ENCODE measurements around the gene CNBP. TPM values are rescaled to one million over a fixed set of nuclear protein-coding genes. Genes with fewer than 3 reads are reported as not detected.

CNBP gene
- total RNA-seq, 5 donors from 2014 or later (not counting 1 experiment from before 2014, with no cell fraction given): 280 to 382 (median 356) TPM

DNA sequence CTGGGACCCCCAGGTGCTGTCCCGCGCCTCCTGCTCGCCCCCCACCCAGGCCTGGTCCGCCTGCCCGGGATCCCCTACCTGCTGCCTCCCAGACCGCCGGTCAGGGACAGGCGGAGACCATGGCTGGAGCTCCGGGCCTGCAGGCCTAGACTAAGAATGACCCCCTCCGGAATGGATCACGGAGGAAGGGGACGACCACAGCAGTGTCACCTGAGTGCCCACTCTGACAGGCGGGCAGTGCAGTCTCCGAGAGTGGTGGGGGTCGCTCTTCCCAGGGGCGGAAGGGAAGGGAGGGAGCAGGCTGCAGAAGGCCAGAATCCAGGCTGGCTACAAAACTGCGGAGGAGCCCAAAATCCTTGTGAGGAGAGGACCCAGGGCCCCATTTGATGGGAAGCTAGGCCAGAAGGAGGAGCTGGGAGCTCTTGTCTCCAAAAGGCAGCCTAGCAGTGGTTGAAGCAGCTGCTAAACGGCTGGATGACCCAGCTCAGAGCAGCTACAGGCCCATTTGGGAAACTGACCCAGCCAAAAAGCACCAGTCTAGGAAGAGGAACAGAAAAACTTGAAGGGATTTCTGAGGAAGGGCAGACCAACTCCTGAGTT lies 61.2 kb downstream of the CNBP start:
- ATAC-seq (replicated peaks in 1 of 4) (no peak), DNase-seq (peak in 2 of 35 experiments; percentile 15 to 42)
- Mint-ChIP-seq H3K27ac (peak overlapping the region; percentile 81), H3K36me3 (peaks cover 11% of the 10 kb centered on the region), H3K4me1 (peaks cover 23 to 47% (median 41%) of the 10 kb centered on the region in 3 donors), H3K4me3 (peak overlapping the region; percentile 67 to 83 (median 79)), H3K9me3 (no peaks in the 10 kb centered on the region), H3K27me3 (no peaks in the 10 kb centered on the region)
- Histone ChIP-seq H3K36me3 (ENCODE audit: control insufficient read depth in 2 of 2, extremely low read depth in 1 of 2, insufficient read depth in 1 of 2, low read length in 1 of 2) (peaks cover 2 to 9% of the 10 kb centered on the region in 2 donors), H3K4me1 (ENCODE audit: control insufficient read depth in 1 of 2, extremely low read depth in 1 of 2, insufficient read depth in 2 of 2, low read length in 2 of 2) (peaks cover 13 to 51% of the 10 kb centered on the region in 2 experiments), H3K27ac (ENCODE audit: low read length) (peak overlapping the region; percentile 68), H3K4me3 (ENCODE audit: control insufficient read depth in 1 of 2, extremely low read depth in 1 of 2, low read length in 1 of 2) (no peak overlapping the region), H3K27me3 (replicated peaks in 1 of 2; ENCODE audit: control insufficient read depth in 2 of 2, extremely low read depth in 1 of 2, insufficient read depth in 2 of 2, low read length in 1 of 2) (no peaks in the 10 kb centered on the region), H3K9me3 (no peaks in the 10 kb centered on the region)
- POLR2A ChIA-PET: interaction anchor here (0.5 to 1.4 kb wide), 7 partner anchors 21 to 302 kb away, joined by 3 to 8 read pairs (median 3); partner anchors contain the start of gene CFAP92 (in 1 of the 2)
- 91% methylated on average over 15 of the region's 18 CpGs for WGBS (ENCODE audit: insufficient coverage)
- CTCF ChIA-PET: interaction anchor here (0.5 to 1.2 kb wide), 6 partner anchors 60 to 124 kb away, joined by 3 to 10 read pairs (median 4); no protein-coding TSS in a partner anchor

DNA sequence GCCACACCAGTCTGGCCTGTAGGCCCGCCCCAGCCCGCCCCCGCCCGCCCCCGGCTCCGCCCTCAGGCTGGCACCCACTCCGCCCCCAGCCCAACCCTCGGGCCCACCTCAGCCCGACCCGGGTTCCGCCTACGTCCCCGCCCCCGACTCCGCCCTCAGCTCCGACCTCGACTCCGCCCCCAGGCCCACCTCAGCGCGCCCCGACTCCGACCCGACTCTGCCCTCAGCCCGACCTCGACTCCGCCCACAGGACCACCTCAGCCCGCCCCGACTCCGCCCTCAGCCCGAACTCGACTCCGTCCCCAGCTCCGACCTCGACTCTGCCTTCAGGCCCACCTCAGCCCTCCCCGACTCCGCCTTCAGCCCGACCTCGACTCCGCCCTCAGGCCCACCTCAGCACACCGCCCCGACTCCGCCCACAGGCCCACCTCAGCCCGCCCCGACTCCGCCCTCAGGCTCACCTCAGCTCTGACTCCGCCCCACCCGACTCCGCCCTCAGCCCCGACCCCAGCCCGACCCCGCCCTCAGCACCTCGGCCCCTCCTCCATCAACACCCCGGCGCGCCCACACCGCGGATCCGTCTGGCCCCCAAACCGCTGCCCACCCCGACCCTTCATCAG lies 61.8 kb downstream of the CNBP start, which contains the start of gene RAB43:
RAB43 (minus strand) TSS at position 13 of the 620 bp plus-strand sequence. CDS start 315 bp downstream, outside the sequence.
- peaks cover 29 to 52% (median 47%) of the 10 kb centered on the region in 3 donors for H3K4me1 Mint-ChIP-seq

DNA sequence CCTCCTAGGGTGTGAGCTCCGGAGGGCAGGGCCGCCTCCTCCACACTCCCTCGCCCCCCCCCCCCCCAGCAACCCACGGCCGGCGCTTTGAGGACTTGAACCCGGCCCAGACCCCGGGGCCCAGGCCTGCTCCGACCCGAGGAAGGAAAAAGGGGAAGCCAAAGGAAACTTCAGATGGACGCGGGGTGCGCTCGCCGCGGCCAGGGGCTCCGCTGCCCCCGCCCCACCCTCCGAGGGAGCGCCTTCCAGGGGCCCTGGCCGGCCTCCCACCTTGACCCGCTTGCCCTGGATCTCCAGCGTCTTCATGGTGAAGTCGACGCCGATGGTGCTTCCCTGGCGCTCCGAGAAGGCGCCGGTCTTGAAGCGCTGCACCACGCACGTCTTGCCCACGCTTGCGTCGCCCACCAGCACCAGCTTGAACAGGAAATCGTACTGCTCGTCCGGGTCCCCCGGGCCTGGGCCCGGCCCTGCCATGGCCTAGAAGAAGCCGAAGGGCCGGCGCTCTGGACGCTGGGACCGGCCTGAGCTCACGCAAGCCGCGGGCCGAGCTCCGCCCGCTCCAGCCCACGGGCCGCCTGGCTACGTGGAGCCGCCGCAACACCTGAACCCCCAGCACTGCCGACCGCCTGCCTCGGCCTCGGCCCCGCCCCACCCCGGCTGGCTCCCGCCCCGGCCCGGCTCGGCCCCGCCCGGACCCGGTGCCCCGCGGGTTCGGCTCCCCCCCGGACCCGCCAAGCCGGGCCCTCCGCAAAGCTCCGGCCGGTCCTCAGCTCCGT lies 62.5 kb downstream of the CNBP start:
- Mint-ChIP-seq H3K36me3 (peaks cover 20% of the 10 kb centered on the region), H3K4me1 (peaks cover 35 to 54% (median 52%) of the 10 kb centered on the region in 3 donors), H3K4me3 (peak overlapping the region; percentile 83 to 93 (median 90)), H3K27ac (peak overlapping the region; percentile 98 to 99), H3K9me3 (no peaks in the 10 kb centered on the region), H3K27me3 (no peaks in the 10 kb centered on the region)
- POLR2A ChIA-PET: interaction anchor here (0.6 to 1.1 kb wide), 6 partner anchors 63 to 455 kb away, joined by 3 to 4 read pairs (median 3); partner anchors contain the start of gene CNBP (in 1 of the 2)
- H3K27ac ChIP-seq (ENCODE audit: low read length): peak overlapping the region; percentile 75
- WGBS (ENCODE audit: insufficient coverage): 0% methylated on average over 50 of the region's 80 CpGs
- CTCF ChIA-PET: interaction anchor here (0.6 to 2.0 kb wide), 15 partner anchors 40 to 370 kb away, joined by 3 to 11 read pairs (median 4); partner anchors contain the start of gene ISY1 (in 1 of the 2)
- H3K27me3 ChIP-seq (replicated peaks in 1 of 2; ENCODE audit: control insufficient read depth in 2 of 2, extremely low read depth in 1 of 2, insufficient read depth in 2 of 2, low read length in 1 of 2): no peaks in the 10 kb centered on the region
- H3K4me3 ChIP-seq (ENCODE audit: control insufficient read depth in 1 of 2, extremely low read depth in 1 of 2, low read length in 1 of 2): peak overlapping the region; percentile 97 to 98
- peaks cover 25 to 63% of the 10 kb centered on the region in 2 experiments for H3K4me1 ChIP-seq (ENCODE audit: control insufficient read depth in 1 of 2, extremely low read depth in 1 of 2, insufficient read depth in 2 of 2, low read length in 2 of 2)
- ATAC-seq (replicated peaks in 1 of 4) (peak; percentile 14 to 45 (median 30)), DNase-seq (peak in 29 of 35 experiments; percentile 33 to 64 (median 44))
- H3K36me3 ChIP-seq (ENCODE audit: control insufficient read depth in 2 of 2, extremely low read depth in 1 of 2, insufficient read depth in 1 of 2, low read length in 1 of 2): peaks cover 4 to 12% of the 10 kb centered on the region in 2 donors
- no peaks in the 10 kb centered on the region for H3K9me3 ChIP-seq

More for the DNA sequence above, 61.8 kb downstream of the CNBP start, which contains the start of gene RAB43:
- ChIA-PET CTCF (interaction anchor here (0.5 to 1.2 kb wide), 10 partner anchors 52 to 370 kb away, joined by 3 to 10 read pairs (median 3); no protein-coding TSS in a partner anchor), POLR2A (interaction anchor here (0.6 to 1.4 kb wide), 8 partner anchors 20 to 454 kb away, joined by 3 to 8 read pairs (median 4); partner anchors contain the start of gene CFAP92 (in 1 of the 2))
- H3K4me3 Mint-ChIP-seq: peak within 1 kb of the TSS; percentile 83 to 93 (median 90)
- Histone ChIP-seq H3K27me3 (replicated peaks in 1 of 2; ENCODE audit: control insufficient read depth in 2 of 2, extremely low read depth in 1 of 2, insufficient read depth in 2 of 2, low read length in 1 of 2) (no peaks in the 10 kb centered on the region), H3K36me3 (ENCODE audit: control insufficient read depth in 2 of 2, extremely low read depth in 1 of 2, insufficient read depth in 1 of 2, low read length in 1 of 2) (peaks cover 4 to 12% of the 10 kb centered on the region in 2 donors), H3K4me1 (ENCODE audit: control insufficient read depth in 1 of 2, extremely low read depth in 1 of 2, insufficient read depth in 2 of 2, low read length in 2 of 2) (peaks cover 19 to 57% of the 10 kb centered on the region in 2 experiments), H3K27ac (ENCODE audit: low read length) (peak within 1 kb of the TSS; percentile 75), H3K4me3 (ENCODE audit: control insufficient read depth in 1 of 2, extremely low read depth in 1 of 2, low read length in 1 of 2) (peak within 1 kb of the TSS; percentile 97 to 98), H3K9me3 (no peaks in the 10 kb centered on the region)
- peak; percentile 55 to 71 (median 60) for ATAC-seq (replicated peaks in 1 of 4)
- 5% methylated on average over 52 of the region's 60 CpGs for WGBS (ENCODE audit: insufficient coverage)
- peak; percentile 68 to 93 (median 84) for DNase-seq
- peaks cover 14% of the 10 kb centered on the region for H3K36me3 Mint-ChIP-seq
- peak within 1 kb of the TSS; percentile 98 to 99 for H3K27ac Mint-ChIP-seq
- no peaks in the 10 kb centered on the region for H3K9me3 Mint-ChIP-seq
- H3K27me3 Mint-ChIP-seq: no peaks in the 10 kb centered on the region

DNA sequence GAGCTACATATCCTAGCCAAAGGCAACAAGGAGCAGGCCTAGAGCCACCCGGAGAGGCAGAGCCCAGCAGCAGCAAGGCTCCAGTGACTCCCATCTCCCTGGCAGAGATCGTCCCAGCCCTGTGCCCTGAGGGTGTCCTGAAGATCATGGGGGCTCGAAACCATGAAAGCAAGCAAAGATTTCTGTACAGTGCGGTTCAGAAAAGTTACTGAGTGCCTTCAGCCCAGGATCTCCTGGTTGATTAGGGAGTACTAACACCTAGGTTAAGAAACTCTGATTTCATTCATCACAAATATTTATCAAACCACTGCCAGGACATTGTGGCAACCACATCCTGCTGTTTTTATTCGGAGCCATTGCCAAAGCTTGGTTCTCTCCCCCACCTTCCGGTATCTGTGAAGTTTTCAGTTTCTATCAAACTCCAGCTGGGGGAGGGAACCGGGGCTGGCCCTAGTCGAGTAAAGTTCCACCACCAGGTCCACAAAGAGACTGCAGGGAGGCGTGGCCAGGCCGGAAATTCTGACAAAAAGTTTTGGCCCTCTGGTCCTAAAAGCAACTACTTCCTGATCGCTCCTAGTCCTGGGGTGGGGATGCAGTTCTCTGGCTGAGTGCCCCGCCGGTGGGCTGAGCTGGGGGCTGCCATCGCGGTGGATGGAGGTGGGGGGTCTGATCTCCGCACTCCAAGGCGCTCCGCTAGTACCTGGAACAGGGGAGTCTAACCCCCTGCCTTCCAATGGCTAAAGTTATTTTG lies 63.3 kb downstream of the CNBP start:
- ATAC-seq (replicated peaks in 1 of 4): peak; percentile 59 to 68 (median 64)
- H3K9me3 ChIP-seq: no peaks in the 10 kb centered on the region
- peak; percentile 79 to 95 (median 91) for DNase-seq
- ChIA-PET POLR2A (interaction anchor here (0.5 to 1.1 kb wide), 6 partner anchors 25 to 317 kb away, joined by 3 to 4 read pairs (median 3); partner anchors contain the start of gene CNBP (in 1 of the 2)), CTCF (interaction anchor here (0.6 to 2.0 kb wide), 12 partner anchors 26 to 188 kb away, joined by 3 to 11 read pairs (median 6); partner anchors contain the start of gene ISY1 (in 1 of the 2))
- peaks cover 40 to 60% (median 58%) of the 10 kb centered on the region in 3 donors for H3K4me1 Mint-ChIP-seq
- peak overlapping the region; percentile 75 for H3K27ac ChIP-seq (ENCODE audit: low read length)
- peak overlapping the region; percentile 97 to 98 for H3K4me3 ChIP-seq (ENCODE audit: control insufficient read depth in 1 of 2, extremely low read depth in 1 of 2, low read length in 1 of 2)
- no peaks in the 10 kb centered on the region for H3K27me3 ChIP-seq (replicated peaks in 1 of 2; ENCODE audit: control insufficient read depth in 2 of 2, extremely low read depth in 1 of 2, insufficient read depth in 2 of 2, low read length in 1 of 2)
- WGBS (ENCODE audit: insufficient coverage): 0% methylated on average over 12 of the region's 18 CpGs
- peak overlapping the region; percentile 98 to 99 for H3K27ac Mint-ChIP-seq
- H3K9me3 Mint-ChIP-seq: no peaks in the 10 kb centered on the region
- H3K4me1 ChIP-seq (ENCODE audit: control insufficient read depth in 1 of 2, extremely low read depth in 1 of 2, insufficient read depth in 2 of 2, low read length in 2 of 2): peaks cover 31 to 71% of the 10 kb centered on the region in 2 experiments
- peaks cover 21% of the 10 kb centered on the region for H3K36me3 Mint-ChIP-seq
- peaks cover 4 to 16% of the 10 kb centered on the region in 2 donors for H3K36me3 ChIP-seq (ENCODE audit: control insufficient read depth in 2 of 2, extremely low read depth in 1 of 2, insufficient read depth in 1 of 2, low read length in 1 of 2)
- peak overlapping the region; percentile 83 to 93 (median 90) for H3K4me3 Mint-ChIP-seq
- no peaks in the 10 kb centered on the region for H3K27me3 Mint-ChIP-seq

DNA sequence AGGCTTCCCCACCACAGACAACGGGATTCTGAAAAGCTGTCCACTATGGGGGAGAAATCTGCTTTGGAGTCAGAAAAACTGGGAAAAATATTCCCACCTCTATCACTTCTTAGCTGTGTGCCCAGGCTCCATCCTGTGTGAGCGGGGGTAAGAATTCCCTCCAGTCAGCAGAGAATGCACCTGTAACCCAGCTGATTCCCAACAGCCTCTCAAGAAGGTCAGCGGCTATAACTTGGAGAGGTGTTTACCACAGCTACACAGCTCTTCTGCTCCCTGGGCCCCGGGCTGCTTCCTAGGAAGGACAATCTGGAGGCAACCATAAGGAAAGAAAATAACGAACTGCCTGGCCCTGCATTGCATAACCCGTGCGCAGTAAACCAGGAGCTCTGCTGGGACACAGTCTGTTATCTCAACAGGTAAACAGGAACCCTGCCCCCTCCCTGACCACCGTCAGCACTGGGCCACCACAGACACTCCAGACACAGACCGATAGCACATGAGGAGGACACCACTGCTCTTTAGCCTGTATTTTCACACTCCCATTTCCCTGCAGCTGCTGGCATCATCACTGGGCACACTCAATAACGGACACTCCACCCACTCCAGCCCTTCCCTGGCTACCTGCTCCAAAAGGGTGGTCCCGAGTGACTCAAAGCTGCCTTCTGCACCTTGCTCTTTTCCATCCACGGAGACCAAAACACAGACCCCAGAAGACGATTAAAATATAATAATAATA lies 64.2 kb downstream of the CNBP start:
- Mint-ChIP-seq H3K36me3 (peaks cover 22% of the 10 kb centered on the region), H3K4me1 (peaks cover 46 to 67% (median 65%) of the 10 kb centered on the region in 3 donors), H3K9me3 (no peaks in the 10 kb centered on the region), H3K27ac (peak overlapping the region; percentile 98 to 99), H3K27me3 (no peaks in the 10 kb centered on the region), H3K4me3 (peak overlapping the region; percentile 83 to 93 (median 90))
- DNase-seq (peak in 5 of 35 experiments; percentile 8 to 33 (median 25)), ATAC-seq (replicated peaks in 1 of 4) (no peak)
- Histone ChIP-seq H3K27me3 (replicated peaks in 1 of 2; ENCODE audit: control insufficient read depth in 2 of 2, extremely low read depth in 1 of 2, insufficient read depth in 2 of 2, low read length in 1 of 2) (no peaks in the 10 kb centered on the region), H3K4me1 (ENCODE audit: control insufficient read depth in 1 of 2, extremely low read depth in 1 of 2, insufficient read depth in 2 of 2, low read length in 2 of 2) (peaks cover 36 to 80% of the 10 kb centered on the region in 2 experiments), H3K4me3 (ENCODE audit: control insufficient read depth in 1 of 2, extremely low read depth in 1 of 2, low read length in 1 of 2) (peak overlapping the region; percentile 97 to 98), H3K27ac (ENCODE audit: low read length) (peak overlapping the region; percentile 75), H3K36me3 (ENCODE audit: control insufficient read depth in 2 of 2, extremely low read depth in 1 of 2, insufficient read depth in 1 of 2, low read length in 1 of 2) (peaks cover 10 to 21% of the 10 kb centered on the region in 2 donors), H3K9me3 (no peaks in the 10 kb centered on the region)
- ChIA-PET CTCF (interaction anchor here (0.5 to 2.0 kb wide), 14 partner anchors 19 to 149 kb away, joined by 3 to 18 read pairs (median 6); no protein-coding TSS in a partner anchor), POLR2A (interaction anchor here (0.5 to 1.3 kb wide), 7 partner anchors 19 to 244 kb away, joined by 3 to 6 read pairs (median 3); partner anchors contain the start of gene COPG1 (in 1 of the 2))
- 10% methylated on average over 10 of the region's 13 CpGs for WGBS (ENCODE audit: insufficient coverage)
